Mesendoderm (in vitro differentiated cells): ENCODE results near the gene LDLR.

Experiments
- DNase-seq: peaks from one replicate; pipeline ENCODE4 v3.0.0; 2013
- H2AK5ac ChIP-seq: 2 replicates; pipeline ENCODE4 v1.6.1; 2013; ENCODE audit warnings: low read length, inconsistent platforms
- H2BK120ac ChIP-seq: 2 replicates; pipeline ENCODE4 v1.6.1; 2013; ENCODE audit warnings: low read depth, mild to moderate bottlenecking, low read length, moderate library complexity, mixed read lengths
- H2BK15ac ChIP-seq: replicated peaks from 2 replicates; pipeline ENCODE4 v1.6.1; 2013; ENCODE audit warnings: low read depth, mild to moderate bottlenecking, moderate library complexity
- H2BK5ac ChIP-seq: 2 replicates; pipeline ENCODE4 v1.6.1; 2013; ENCODE audit warnings: low read length, inconsistent platforms
- H3K18ac ChIP-seq: 2 replicates; pipeline ENCODE4 v1.6.1; 2013; ENCODE audit warnings: mild to moderate bottlenecking, low read length, mixed read lengths
- H3K23ac ChIP-seq: one replicate; pipeline ENCODE4 v1.6.1; 2013; ENCODE audit warnings: low read length
- H3K27ac ChIP-seq: 2 replicates; pipeline ENCODE4 v1.5.1; 2013; ENCODE audit warnings: low read depth, mild to moderate bottlenecking, inconsistent platforms, low read length, moderate library complexity
- H3K27me3 ChIP-seq: 2 replicates; pipeline ENCODE4 v1.6.1; 2013; ENCODE audit warnings: low read length, control low read depth, mild to moderate bottlenecking, inconsistent platforms; ENCODE audit not compliant: insufficient read depth, poor library complexity
- H3K36me3 ChIP-seq: 2 replicates; pipeline ENCODE4 v1.6.1; 2013; ENCODE audit warnings: low read length, inconsistent platforms; ENCODE audit not compliant: control insufficient read depth, insufficient read depth
- H3K4ac ChIP-seq: one replicate; pipeline ENCODE4 v1.6.1; 2013; ENCODE audit warnings: low read depth, mild to moderate bottlenecking, low read length, moderate library complexity
- H3K4me1 ChIP-seq: 2 replicates; pipeline ENCODE4 v1.6.1; 2013; ENCODE audit warnings: low read depth, low read length, inconsistent platforms; ENCODE audit not compliant: control insufficient read depth
- H3K4me2 ChIP-seq: 2 replicates; pipeline ENCODE4 v1.6.1; 2013; ENCODE audit warnings: low read length
- H3K4me3 ChIP-seq: 2 replicates; pipeline ENCODE4 v1.5.1; 2013; ENCODE audit warnings: mild to moderate bottlenecking, low read length
- H3K56ac ChIP-seq: one replicate; pipeline ENCODE4 v1.6.1; 2013; ENCODE audit warnings: low read length
- H3K79me1 ChIP-seq: 2 replicates; pipeline ENCODE4 v1.6.1; 2013; ENCODE audit warnings: low read length, inconsistent platforms
- H3K79me2 ChIP-seq: 2 replicates; pipeline ENCODE4 v1.6.1; 2013; ENCODE audit warnings: mild to moderate bottlenecking, low read length; ENCODE audit not compliant: control insufficient read depth, insufficient read depth
- H3K9ac ChIP-seq: 2 replicates; pipeline ENCODE4 v1.6.1; 2013; ENCODE audit warnings: low read length, inconsistent platforms
- H4K5ac ChIP-seq: one replicate; pipeline ENCODE4 v1.6.1; 2013; ENCODE audit warnings: low read length
- H4K8ac ChIP-seq: one replicate; pipeline ENCODE4 v1.6.1; 2013; ENCODE audit warnings: low read depth, mild to moderate bottlenecking, control low read depth, low read length, moderate library complexity
- WGBS: extraction: QIAGEN DNeasy Blood & Tissue Kit; methylation state at CpG from one replicate; pipeline ENCODE4 v1.1.7; 2013; ENCODE audit warnings: low lambda C conversion rate, missing lambda C conversion rate; ENCODE audit not compliant: insufficient coverage; ENCODE audit errors: extremely low coverage; 5-methylcytosine and 5-hydroxymethylcytosine counted together

The LDLR gene

DNA sequence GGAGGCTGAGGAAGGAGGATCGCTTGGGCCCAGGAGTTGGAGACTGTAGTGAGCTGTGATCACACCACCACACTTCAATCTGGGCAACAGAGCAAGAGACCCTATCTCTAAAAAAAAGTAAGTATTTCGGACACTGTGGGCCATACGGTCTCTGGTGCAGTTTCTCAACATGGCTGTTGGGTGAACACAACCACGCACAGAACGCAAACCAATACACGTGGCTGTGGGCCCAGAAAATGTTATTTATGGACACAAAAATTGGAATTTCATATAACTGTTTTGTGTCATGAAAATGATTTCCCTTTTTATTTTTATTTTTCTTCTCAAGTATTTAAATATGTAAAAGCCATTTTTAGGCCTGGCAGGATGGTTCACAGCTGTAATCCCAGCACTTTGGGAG is 19.5 kb downstream of the LDLR start:
- DNase-seq = no peak
- Histone ChIP-seq H2AK5ac (no peak overlapping the region), H3K23ac (no peak overlapping the region), H4K5ac (no peak overlapping the region), H3K4me2 (no peak overlapping the region), H3K9ac (no peak overlapping the region), H3K27ac (no peak overlapping the region), H3K27me3 (no peaks in the 10 kb centered on the region), H2BK5ac (no peak overlapping the region), H3K18ac (no peak overlapping the region), H3K56ac (no peak overlapping the region), H4K8ac (no peak overlapping the region), H3K4me3 (no peak overlapping the region), H3K4me1 (no peaks in the 10 kb centered on the region), H3K4ac (no peak overlapping the region), H2BK15ac (no peak overlapping the region), H2BK120ac (no peak overlapping the region), H3K79me1 (peaks cover 22% of the 10 kb centered on the region), H3K36me3 (peaks cover 50% of the 10 kb centered on the region), H3K79me2 (peaks cover 11% of the 10 kb centered on the region)
- WGBS = no CpG with 5 or more reads among the region's 6 CpGs

DNA sequence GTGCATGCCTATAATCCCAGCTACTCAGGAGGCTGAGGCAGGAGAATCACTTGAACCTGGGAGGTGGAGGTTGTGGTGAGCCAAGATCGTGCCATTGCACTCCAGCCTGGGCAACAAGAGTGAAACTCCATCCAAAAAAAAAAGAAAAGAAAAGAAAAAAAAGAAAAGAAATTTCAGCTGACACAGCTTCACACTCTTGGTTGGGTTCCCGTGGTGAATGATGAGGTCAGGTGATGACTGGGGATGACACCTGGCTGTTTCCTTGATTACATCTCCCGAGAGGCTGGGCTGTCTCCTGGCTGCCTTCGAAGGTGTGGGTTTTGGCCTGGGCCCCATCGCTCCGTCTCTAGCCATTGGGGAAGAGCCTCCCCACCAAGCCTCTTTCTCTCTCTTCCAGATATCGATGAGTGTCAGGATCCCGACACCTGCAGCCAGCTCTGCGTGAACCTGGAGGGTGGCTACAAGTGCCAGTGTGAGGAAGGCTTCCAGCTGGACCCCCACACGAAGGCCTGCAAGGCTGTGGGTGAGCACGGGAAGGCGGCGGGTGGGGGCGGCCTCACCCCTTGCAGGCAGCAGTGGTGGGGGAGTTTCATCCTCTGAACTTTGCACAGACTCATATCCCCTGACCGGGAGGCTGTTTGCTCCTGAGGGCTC is 22.0 kb downstream of the LDLR start:
- H3K56ac ChIP-seq = no peak overlapping the region
- H2BK15ac ChIP-seq = no peak overlapping the region
- no peaks in the 10 kb centered on the region for H3K4me1 ChIP-seq
- H3K27ac ChIP-seq = no peak overlapping the region
- no peak overlapping the region for H4K8ac ChIP-seq
- no CpG with 5 or more reads among the region's 15 CpGs for WGBS
- H3K18ac ChIP-seq = no peak overlapping the region
- H3K79me1 ChIP-seq = peaks cover 16% of the 10 kb centered on the region
- peaks cover 48% of the 10 kb centered on the region for H3K36me3 ChIP-seq
- peaks cover 5% of the 10 kb centered on the region for H3K79me2 ChIP-seq
- no peaks in the 10 kb centered on the region for H3K27me3 ChIP-seq
- no peak overlapping the region for H4K5ac ChIP-seq
- H3K9ac ChIP-seq = no peak overlapping the region
- H3K4me3 ChIP-seq = no peak overlapping the region
- no peak for DNase-seq
- H2BK5ac ChIP-seq = no peak overlapping the region
- H2AK5ac ChIP-seq = no peak overlapping the region
- H3K4ac ChIP-seq = no peak overlapping the region
- H3K4me2 ChIP-seq = no peak overlapping the region
- H3K23ac ChIP-seq = no peak overlapping the region
- H2BK120ac ChIP-seq = no peak overlapping the region

DNA sequence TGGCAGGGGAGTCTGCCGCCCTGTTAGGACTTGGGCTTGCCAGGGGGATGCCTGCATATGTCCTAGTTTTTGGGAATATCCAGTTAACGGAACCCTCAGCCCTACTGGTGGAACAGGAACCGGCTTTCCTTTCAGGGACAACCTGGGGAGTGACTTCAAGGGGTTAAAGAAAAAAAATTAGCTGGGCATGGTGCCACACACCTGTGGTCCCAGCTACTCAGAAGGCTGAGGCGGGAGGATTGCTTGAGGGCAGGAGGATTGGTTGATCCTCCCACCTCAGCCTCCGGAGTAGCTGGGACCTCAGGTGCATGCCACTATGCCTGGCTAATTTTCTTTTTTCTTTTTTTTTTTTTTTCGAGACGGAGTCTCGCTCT is 22.5 kb downstream of the LDLR start:
- Histone ChIP-seq H3K36me3 (peaks cover 47% of the 10 kb centered on the region), H3K27me3 (no peaks in the 10 kb centered on the region), H3K23ac (no peak overlapping the region), H4K8ac (no peak overlapping the region), H4K5ac (no peak overlapping the region), H3K79me2 (peaks cover 1% of the 10 kb centered on the region), H2BK5ac (no peak overlapping the region), H3K4me1 (no peaks in the 10 kb centered on the region), H3K18ac (no peak overlapping the region), H3K4me3 (no peak overlapping the region), H3K4me2 (no peak overlapping the region), H3K4ac (no peak overlapping the region), H3K27ac (no peak overlapping the region), H3K56ac (no peak overlapping the region), H3K79me1 (peaks cover 13% of the 10 kb centered on the region), H2BK15ac (no peak overlapping the region), H2AK5ac (no peak overlapping the region), H2BK120ac (no peak overlapping the region), H3K9ac (no peak overlapping the region)
- no peak for DNase-seq
- WGBS = no CpG with 5 or more reads among the region's 8 CpGs

DNA sequence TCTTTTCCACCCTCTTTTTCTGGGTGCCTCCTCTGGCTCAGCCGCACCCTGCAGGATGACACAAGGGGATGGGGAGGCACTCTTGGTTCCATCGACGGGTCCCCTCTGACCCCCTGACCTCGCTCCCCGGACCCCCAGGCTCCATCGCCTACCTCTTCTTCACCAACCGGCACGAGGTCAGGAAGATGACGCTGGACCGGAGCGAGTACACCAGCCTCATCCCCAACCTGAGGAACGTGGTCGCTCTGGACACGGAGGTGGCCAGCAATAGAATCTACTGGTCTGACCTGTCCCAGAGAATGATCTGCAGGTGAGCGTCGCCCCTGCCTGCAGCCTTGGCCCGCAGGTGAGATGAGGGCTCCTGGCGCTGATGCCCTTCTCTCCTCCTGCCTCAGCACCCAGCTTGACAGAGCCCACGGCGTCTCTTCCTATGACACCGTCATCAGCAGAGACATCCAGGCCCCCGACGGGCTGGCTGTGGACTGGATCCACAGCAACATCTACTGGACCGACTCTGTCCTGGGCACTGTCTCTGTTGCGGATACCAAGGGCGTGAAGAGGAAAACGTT is 24.0 kb downstream of the LDLR start:
- H3K79me2 ChIP-seq = no peaks in the 10 kb centered on the region
- no peak overlapping the region for H2BK5ac ChIP-seq
- H3K4ac ChIP-seq = no peak overlapping the region
- no peaks in the 10 kb centered on the region for H3K27me3 ChIP-seq
- H2AK5ac ChIP-seq = no peak overlapping the region
- no peaks in the 10 kb centered on the region for H3K4me1 ChIP-seq
- WGBS = no CpG with 5 or more reads among the region's 27 CpGs
- no peak overlapping the region for H3K27ac ChIP-seq
- H3K18ac ChIP-seq = no peak overlapping the region
- H3K4me3 ChIP-seq = no peak overlapping the region
- H4K8ac ChIP-seq = no peak overlapping the region
- H3K36me3 ChIP-seq = peaks cover 49% of the 10 kb centered on the region
- no peak overlapping the region for H2BK120ac ChIP-seq
- no peak overlapping the region for H3K9ac ChIP-seq
- H2BK15ac ChIP-seq = no peak overlapping the region
- H3K56ac ChIP-seq = no peak overlapping the region
- peaks cover 13% of the 10 kb centered on the region for H3K79me1 ChIP-seq
- no peak overlapping the region for H4K5ac ChIP-seq
- DNase-seq = no peak
- no peak overlapping the region for H3K23ac ChIP-seq
- no peak overlapping the region for H3K4me2 ChIP-seq

DNA sequence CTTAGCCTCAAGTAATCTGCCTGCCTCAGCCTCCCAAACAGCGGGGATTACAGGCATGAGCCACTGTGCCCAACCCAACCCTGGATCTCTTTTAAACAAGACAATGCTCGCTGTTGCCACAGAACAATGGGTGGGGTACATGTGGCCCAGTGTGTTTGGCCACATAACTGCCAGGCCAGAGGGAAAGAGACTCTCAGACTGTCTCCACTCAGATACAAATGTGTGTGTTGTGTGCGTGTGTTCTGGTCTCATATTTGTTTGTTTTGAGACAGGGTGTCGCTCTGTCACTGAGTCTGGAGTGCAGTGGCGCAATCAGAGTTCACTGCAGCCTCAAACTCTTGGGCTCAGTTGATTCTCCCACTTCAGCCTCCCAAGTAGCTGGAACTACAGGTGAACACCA is 25.8 kb downstream of the LDLR start:
- H2BK120ac ChIP-seq = no peak overlapping the region
- no peak overlapping the region for H2BK15ac ChIP-seq
- H3K79me2 ChIP-seq = no peaks in the 10 kb centered on the region
- no peak overlapping the region for H3K27ac ChIP-seq
- no CpG with 5 or more reads among the region's 5 CpGs for WGBS
- no peak overlapping the region for H3K23ac ChIP-seq
- no peaks in the 10 kb centered on the region for H3K4me1 ChIP-seq
- no peak overlapping the region for H3K4ac ChIP-seq
- peaks cover 47% of the 10 kb centered on the region for H3K36me3 ChIP-seq
- H3K79me1 ChIP-seq = peaks cover 13% of the 10 kb centered on the region
- H3K9ac ChIP-seq = no peak overlapping the region
- no peak for DNase-seq
- H2BK5ac ChIP-seq = no peak overlapping the region
- H3K27me3 ChIP-seq = no peaks in the 10 kb centered on the region
- H4K5ac ChIP-seq = no peak overlapping the region
- no peak overlapping the region for H2AK5ac ChIP-seq
- no peak overlapping the region for H3K56ac ChIP-seq
- no peak overlapping the region for H3K4me3 ChIP-seq
- H3K18ac ChIP-seq = no peak overlapping the region
- no peak overlapping the region for H4K8ac ChIP-seq
- no peak overlapping the region for H3K4me2 ChIP-seq
